COLO668 (cell line): ENCODE measurements around the gene ETF1.

Experiments
- DNase-seq: peaks from one replicate; lab custom pipeline; 2025; ENCODE audit not compliant: unreplicated experiment; lab: John Stamatoyannopoulos, UW

Gene ETF1

GRCh38 chr5:138542956-138543729, at the start of gene ETF1:
ETF1 (minus strand) TSS chr5:138543236; CDS start chr5:138542918, 318 bp downstream.
- peak; percentile 97 for DNase-seq

GRCh38 chr5:138588013-138588788, 45.2 kb upstream of the ETF1 start:
- no peak for DNase-seq

GRCh38 chr5:138585157-138585556, 42.1 kb upstream of the ETF1 start:
- DNase-seq: no peak

GRCh38 chr5:138583984-138584637, 41.1 kb upstream of the ETF1 start:
- no peak for DNase-seq

- DNase-seq: no peak
Observed at GRCh38 chr5:138582959-138583358, 39.9 kb upstream of the ETF1 start.

- no peak for DNase-seq
Observed at GRCh38 chr5:138580777-138581176, 37.7 kb upstream of the ETF1 start.

- DNase-seq: no peak
Observed at GRCh38 chr5:138580001-138580400, 37.0 kb upstream of the ETF1 start.

GRCh38 chr5:138579517-138579863, 36.5 kb upstream of the ETF1 start:
- no peak for DNase-seq

- no peak for DNase-seq
Observed at GRCh38 chr5:138577452-138577851, 34.4 kb upstream of the ETF1 start.

- DNase-seq: peak; percentile 95
Observed at GRCh38 chr5:138575194-138576015, 32.4 kb upstream of the ETF1 start, which contains the start of gene HSPA9. HSPA9 (minus strand) TSS chr5:138575401; CDS start chr5:138575318, 83 bp downstream.

- no peak for DNase-seq
Observed at GRCh38 chr5:138574744-138575193, 31.7 kb upstream of the ETF1 start.

GRCh38 chr5:138573949-138574670, 31.1 kb upstream of the ETF1 start:
- DNase-seq: no peak

GRCh38 chr5:138573223-138573622, 30.2 kb upstream of the ETF1 start:
- DNase-seq: no peak

GRCh38 chr5:138570871-138571270, 27.8 kb upstream of the ETF1 start:
- no peak for DNase-seq

GRCh38 chr5:138569782-138570181, 26.7 kb upstream of the ETF1 start:
- DNase-seq: no peak

- DNase-seq: no peak
Observed at GRCh38 chr5:138568061-138568824, 25.2 kb upstream of the ETF1 start.

- no peak for DNase-seq
Observed at GRCh38 chr5:138566792-138567191, 23.8 kb upstream of the ETF1 start.

GRCh38 chr5:138565100-138565821, 22.2 kb upstream of the ETF1 start:
- no peak for DNase-seq

- DNase-seq: no peak
Observed at GRCh38 chr5:138564242-138564641, 21.2 kb upstream of the ETF1 start.
